ENCODE results near the gene PDE11A.

Gene PDE11A

GRCh38 chr2:177893880-177894279 is 178.7 kb downstream of the PDE11A start:
- no peak overlapping the region for H3K4me3 ChIP-seq (ENCODE audit: insufficient read depth, low read length, poor library complexity, severe bottlenecking)
- H4K20me1 ChIP-seq (ENCODE audit: low read depth, low read length): no peaks in the 10 kb centered on the region
- TF ChIP-seq EZH2phosphoT487 (conservative IDR thresholded peaks at IDR 0.05; ENCODE audit: low read length) (no peak), CTCF (IDR thresholded peaks at IDR 0.05; ENCODE audit: insufficient read depth, low read length, poor library complexity, severe bottlenecking) (no peak)
- H3K27ac ChIP-seq (ENCODE audit: low read depth, low read length): no peak overlapping the region
- no peaks in the 10 kb centered on the region for H3K79me2 ChIP-seq (ENCODE audit: insufficient read depth, low read length)
- no peak overlapping the region for H3K4me2 ChIP-seq (ENCODE audit: low read depth, low read length, poor library complexity, severe bottlenecking)
- H3K9me3 ChIP-seq (ENCODE audit: insufficient read depth, low read length): no peaks in the 10 kb centered on the region
- no peaks in the 10 kb centered on the region for H3K9me2 ChIP-seq (replicated peaks; ENCODE audit: insufficient read depth, low read length)
- no peaks in the 10 kb centered on the region for H3K36me3 ChIP-seq (ENCODE audit: low read length)
- H3K27me3 ChIP-seq (ENCODE audit: low read length): no peaks in the 10 kb centered on the region
- H3K9ac ChIP-seq (ENCODE audit: low read length): no peak overlapping the region
- no peaks in the 10 kb centered on the region for H3F3A ChIP-seq (ENCODE audit: insufficient read depth)
- no peak overlapping the region for H2AFZ ChIP-seq (ENCODE audit: low read depth, low read length, severe bottlenecking)

GRCh38 chr2:177891533-177891932 is 181.0 kb downstream of the PDE11A start:
- no peaks in the 10 kb centered on the region for H3K36me3 ChIP-seq (ENCODE audit: low read length)
- no peaks in the 10 kb centered on the region for H3F3A ChIP-seq (ENCODE audit: insufficient read depth)
- H2AFZ ChIP-seq (ENCODE audit: low read depth, low read length, severe bottlenecking): no peak overlapping the region
- no peaks in the 10 kb centered on the region for H3K27me3 ChIP-seq (ENCODE audit: low read length)
- H3K79me2 ChIP-seq (ENCODE audit: insufficient read depth, low read length): no peaks in the 10 kb centered on the region
- no peaks in the 10 kb centered on the region for H3K9me2 ChIP-seq (replicated peaks; ENCODE audit: insufficient read depth, low read length)
- H3K27ac ChIP-seq (ENCODE audit: low read depth, low read length): no peak overlapping the region
- no peak overlapping the region for H3K4me3 ChIP-seq (ENCODE audit: insufficient read depth, low read length, poor library complexity, severe bottlenecking)
- H3K4me2 ChIP-seq (ENCODE audit: low read depth, low read length, poor library complexity, severe bottlenecking): no peak overlapping the region
- H3K9ac ChIP-seq (ENCODE audit: low read length): no peak overlapping the region
- TF ChIP-seq CTCF (IDR thresholded peaks at IDR 0.05; ENCODE audit: insufficient read depth, low read length, poor library complexity, severe bottlenecking) (no peak), EZH2phosphoT487 (conservative IDR thresholded peaks at IDR 0.05; ENCODE audit: low read length) (no peak)
- no peaks in the 10 kb centered on the region for H3K9me3 ChIP-seq (ENCODE audit: insufficient read depth, low read length)
- H4K20me1 ChIP-seq (ENCODE audit: low read depth, low read length): no peaks in the 10 kb centered on the region

- H4K20me1 ChIP-seq (ENCODE audit: low read depth, low read length): no peaks in the 10 kb centered on the region
- no peaks in the 10 kb centered on the region for H3K27me3 ChIP-seq (ENCODE audit: low read length)
- H3K9me3 ChIP-seq (ENCODE audit: insufficient read depth, low read length): no peaks in the 10 kb centered on the region
- no peak overlapping the region for H3K4me3 ChIP-seq (ENCODE audit: insufficient read depth, low read length, poor library complexity, severe bottlenecking)
- no peaks in the 10 kb centered on the region for H3K36me3 ChIP-seq (ENCODE audit: low read length)
- H3K79me2 ChIP-seq (ENCODE audit: insufficient read depth, low read length): no peaks in the 10 kb centered on the region
- H2AFZ ChIP-seq (ENCODE audit: low read depth, low read length, severe bottlenecking): no peak overlapping the region
- no peak overlapping the region for H3K9ac ChIP-seq (ENCODE audit: low read length)
- no peaks in the 10 kb centered on the region for H3F3A ChIP-seq (ENCODE audit: insufficient read depth)
- TF ChIP-seq EZH2phosphoT487 (conservative IDR thresholded peaks at IDR 0.05; ENCODE audit: low read length): no peak
- TF ChIP-seq CTCF (IDR thresholded peaks at IDR 0.05; ENCODE audit: insufficient read depth, low read length, poor library complexity, severe bottlenecking): no peak
- H3K27ac ChIP-seq (ENCODE audit: low read depth, low read length): no peak overlapping the region
- H3K9me2 ChIP-seq (replicated peaks; ENCODE audit: insufficient read depth, low read length): no peaks in the 10 kb centered on the region
- no peak overlapping the region for H3K4me2 ChIP-seq (ENCODE audit: low read depth, low read length, poor library complexity, severe bottlenecking)
These were observed 182.6 kb downstream of the PDE11A start for GRCh38 chr2:177889818-177890460.

All from SU-DHL-6 (cell line).